Measurements from ENCODE around the gene GLI3.

DNA sequence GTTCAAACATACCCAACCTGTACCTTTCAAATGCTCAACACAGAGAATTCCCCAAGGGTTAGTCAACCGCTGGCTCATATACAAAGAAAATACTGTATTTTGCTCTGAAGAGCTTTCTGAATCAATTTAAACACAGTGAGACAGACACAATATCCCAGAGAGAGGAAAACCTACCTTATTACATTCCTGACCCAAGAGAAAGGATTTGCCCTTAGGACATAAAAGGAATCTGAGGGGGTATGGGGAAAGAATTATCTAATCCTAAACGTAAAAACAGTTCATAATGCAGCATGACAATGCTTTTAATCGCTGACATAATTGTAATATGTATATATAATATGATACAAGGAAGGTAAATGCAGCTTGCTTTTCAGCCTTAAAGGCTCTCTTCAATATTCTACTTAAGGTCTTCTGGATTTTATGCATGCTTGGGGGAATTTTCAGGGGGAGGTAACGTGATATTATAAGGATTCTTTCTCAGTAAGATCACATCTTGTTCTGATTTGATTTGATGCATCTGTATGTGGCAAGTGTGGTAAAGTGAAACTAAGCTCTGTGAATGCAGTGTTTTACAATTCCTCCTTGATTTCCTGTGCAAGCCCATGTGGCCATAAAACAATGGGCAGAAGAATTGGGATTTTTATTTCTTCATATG, 240.5 kb downstream of the GLI3 start:
- TF ChIP-seq CTCF (IDR thresholded peaks at IDR 0.05) (no peak), ZFP36 (IDR thresholded peaks at IDR 0.05; ENCODE audit: borderline replicate concordance, partially characterized antibody) (no peak), JUN (IDR thresholded peaks at IDR 0.05) (no peak), ESRRA (IDR thresholded peaks at IDR 0.05; ENCODE audit: borderline replicate concordance, low read length) (no peak), POLR2A (IDR thresholded peaks at IDR 0.05; ENCODE audit: low read length) (no peak), HOXA7 (CRISPR knock-in tag; IDR thresholded peaks at IDR 0.05) (no peak), EP300 (IDR thresholded peaks at IDR 0.05) (no peak), NR3C1 (IDR thresholded peaks at IDR 0.05) (no peak), PHF8 (IDR thresholded peaks at IDR 0.05; ENCODE audit: borderline replicate concordance, low read depth) (no peak), CEBPB (IDR thresholded peaks at IDR 0.05) (no peak), PBX3 (IDR thresholded peaks at IDR 0.05) (no peak)
- TF ChIP-seq, protein P1, sequence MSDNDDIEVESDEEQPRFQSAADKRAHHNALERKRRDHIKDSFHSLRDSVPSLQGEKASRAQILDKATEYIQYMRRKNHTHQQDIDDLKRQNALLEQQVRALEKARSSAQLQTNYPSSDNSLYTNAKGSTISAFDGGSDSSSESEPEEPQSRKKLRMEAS (IDR thresholded peaks at IDR 0.05): no peak
- TF ChIP-seq, protein P2, sequence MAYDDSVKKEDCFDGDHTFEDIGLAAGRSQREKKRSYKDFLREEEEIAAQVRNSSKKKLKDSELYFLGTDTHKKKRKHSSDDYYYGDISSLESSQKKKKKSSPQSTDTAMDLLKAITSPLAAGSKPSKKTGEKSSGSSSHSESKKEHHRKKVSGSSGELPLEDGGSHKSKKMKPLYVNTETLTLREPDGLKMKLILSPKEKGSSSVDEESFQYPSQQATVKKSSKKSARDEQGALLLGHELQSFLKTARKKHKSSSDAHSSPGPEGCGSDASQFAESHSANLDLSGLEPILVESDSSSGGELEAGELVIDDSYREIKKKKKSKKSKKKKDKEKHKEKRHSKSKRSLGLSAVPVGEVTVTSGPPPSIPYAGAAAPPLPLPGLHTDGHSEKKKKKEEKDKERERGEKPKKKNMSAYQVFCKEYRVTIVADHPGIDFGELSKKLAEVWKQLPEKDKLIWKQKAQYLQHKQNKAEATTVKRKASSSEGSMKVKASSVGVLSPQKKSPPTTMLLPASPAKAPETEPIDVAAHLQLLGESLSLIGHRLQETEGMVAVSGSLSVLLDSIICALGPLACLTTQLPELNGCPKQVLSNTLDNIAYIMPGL (CRISPR knock-in tag; IDR thresholded peaks at IDR 0.05; ENCODE audit: borderline replicate concordance): no peak
- TF ChIP-seq, protein P3, sequence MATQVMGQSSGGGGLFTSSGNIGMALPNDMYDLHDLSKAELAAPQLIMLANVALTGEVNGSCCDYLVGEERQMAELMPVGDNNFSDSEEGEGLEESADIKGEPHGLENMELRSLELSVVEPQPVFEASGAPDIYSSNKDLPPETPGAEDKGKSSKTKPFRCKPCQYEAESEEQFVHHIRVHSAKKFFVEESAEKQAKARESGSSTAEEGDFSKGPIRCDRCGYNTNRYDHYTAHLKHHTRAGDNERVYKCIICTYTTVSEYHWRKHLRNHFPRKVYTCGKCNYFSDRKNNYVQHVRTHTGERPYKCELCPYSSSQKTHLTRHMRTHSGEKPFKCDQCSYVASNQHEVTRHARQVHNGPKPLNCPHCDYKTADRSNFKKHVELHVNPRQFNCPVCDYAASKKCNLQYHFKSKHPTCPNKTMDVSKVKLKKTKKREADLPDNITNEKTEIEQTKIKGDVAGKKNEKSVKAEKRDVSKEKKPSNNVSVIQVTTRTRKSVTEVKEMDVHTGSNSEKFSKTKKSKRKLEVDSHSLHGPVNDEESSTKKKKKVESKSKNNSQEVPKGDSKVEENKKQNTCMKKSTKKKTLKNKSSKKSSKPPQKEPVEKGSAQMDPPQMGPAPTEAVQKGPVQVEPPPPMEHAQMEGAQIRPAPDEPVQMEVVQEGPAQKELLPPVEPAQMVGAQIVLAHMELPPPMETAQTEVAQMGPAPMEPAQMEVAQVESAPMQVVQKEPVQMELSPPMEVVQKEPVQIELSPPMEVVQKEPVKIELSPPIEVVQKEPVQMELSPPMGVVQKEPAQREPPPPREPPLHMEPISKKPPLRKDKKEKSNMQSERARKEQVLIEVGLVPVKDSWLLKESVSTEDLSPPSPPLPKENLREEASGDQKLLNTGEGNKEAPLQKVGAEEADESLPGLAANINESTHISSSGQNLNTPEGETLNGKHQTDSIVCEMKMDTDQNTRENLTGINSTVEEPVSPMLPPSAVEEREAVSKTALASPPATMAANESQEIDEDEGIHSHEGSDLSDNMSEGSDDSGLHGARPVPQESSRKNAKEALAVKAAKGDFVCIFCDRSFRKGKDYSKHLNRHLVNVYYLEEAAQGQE (IDR thresholded peaks at IDR 0.05): no peak
